Liver (tissue), 3 donors: ENCODE results near the gene L1TD1.

Experiments used
- ATF3 ChIP-seq: IDR thresholded peaks from 2 replicates; pipeline ENCODE4 v1.6.1; 2016; ENCODE audit warnings: antibody characterized with exemption
- CTCF ChIP-seq: fragments of 150-350 bp; IDR thresholded peaks from 2 replicates; pipeline ENCODE4 v1.5.1; 2017; ENCODE audit warnings: improper control_type of control experiment, low read depth, low read length; ENCODE audit not compliant: missing input control
- EGR1 ChIP-seq, 2 donors: IDR thresholded peaks; 2 replicates each; pipeline ENCODE4 v1.6.1; 2016 to 2018; ENCODE audit warnings: antibody characterized with exemption in 2 of 2, low read depth in 2 of 2
- GABPA ChIP-seq, 2 donors: IDR thresholded peaks in 1 of 2; conservative IDR thresholded peaks in 1 of 2; 2 replicates each; pipeline ENCODE4 v1.6.1; 2016; ENCODE audit warnings: antibody characterized with exemption in 2 of 2, mild to moderate bottlenecking in 1 of 2, moderate library complexity in 1 of 2
- JUND ChIP-seq, 2 donors: IDR thresholded peaks; 2 replicates each; pipeline ENCODE4 v1.6.1; 2016; ENCODE audit warnings: antibody characterized with exemption in 2 of 2
- RAD21 ChIP-seq, 2 donors: IDR thresholded peaks; 2 replicates each; pipeline ENCODE4 v1.6.1; 2016; ENCODE audit warnings: antibody characterized with exemption in 2 of 2, mild to moderate bottlenecking in 2 of 2
- REST ChIP-seq: IDR thresholded peaks from 2 replicates; pipeline ENCODE4 v1.6.1; 2016; ENCODE audit warnings: antibody characterized with exemption, mild to moderate bottlenecking
- YY1 ChIP-seq: IDR thresholded peaks from 2 replicates; pipeline ENCODE4 v1.6.1; 2016; ENCODE audit warnings: antibody characterized with exemption, mild to moderate bottlenecking
- ZBTB33 ChIP-seq: IDR thresholded peaks from 2 replicates; pipeline ENCODE4 v1.6.1; 2016; ENCODE audit warnings: antibody characterized with exemption
- donor health status: healthy.
- donor health status: healthy.

- TF ChIP-seq GABPA (IDR thresholded peaks at IDR 0.05 in 1 of 2, conservative IDR thresholded peaks at IDR 0.05 in 1 of 2) (no peak), CTCF (no peak), ATF3 (no peak), EGR1 (IDR thresholded peaks at IDR 0.05; ENCODE audit: low read depth in 2 of 2) (no peak), JUND (IDR thresholded peaks at IDR 0.05) (no peak), YY1 (no peak), ZBTB33 (no peak), RAD21 (IDR thresholded peaks at IDR 0.05) (no peak), REST (no peak)
These were observed 34.8 kb downstream of the L1TD1 start for GRCh38 chr1:62229468-62229867.
